GM19023 (cell line): Measurements from ENCODE around the gene ELANE.

Source experiments
- ATAC-seq: cut with Tn5 transposase; IDR thresholded peaks from one replicate; pipeline ENCODE4 v1.9.1; 2021; ENCODE audit warnings: mild to moderate bottlenecking, moderate library complexity; ENCODE audit not compliant: unreplicated experiment

ELANE gene

GRCh38 chr19:858868-859843, 7.1 kb downstream of the ELANE start, which contains the start of gene CFD:
TSS of gene CFD (plus strand) at chr19:859664. CDS start at chr19:859690, 26 bp downstream.
- ATAC-seq, result no peak

- no peak for ATAC-seq
Measured at GRCh38 chr19:861141-861755, 9.1 kb downstream of the ELANE start.

GRCh38 chr19:861756-862580, 9.9 kb downstream of the ELANE start:
- ATAC-seq, result no peak

GRCh38 chr19:862581-863314, 10.6 kb downstream of the ELANE start:
- ATAC-seq, result no peak

- ATAC-seq, result no peak
Measured at GRCh38 chr19:863315-863620, 11.2 kb downstream of the ELANE start.

- ATAC-seq, result no peak
Measured at GRCh38 chr19:866769-867300, 14.7 kb downstream of the ELANE start.

- no peak for ATAC-seq
Measured at GRCh38 chr19:867301-867793, 15.2 kb downstream of the ELANE start.

- ATAC-seq, result no peak
Measured at GRCh38 chr19:867855-868457, 15.9 kb downstream of the ELANE start.

GRCh38 chr19:868458-869244, 16.5 kb downstream of the ELANE start:
- no peak for ATAC-seq

- no peak for ATAC-seq
Measured at GRCh38 chr19:869245-870177, 17.4 kb downstream of the ELANE start.

GRCh38 chr19:870314-870713, 18.2 kb downstream of the ELANE start:
- ATAC-seq, result no peak

- ATAC-seq, result no peak
Measured at GRCh38 chr19:870963-871401, 18.9 kb downstream of the ELANE start.

- ATAC-seq, result no peak
Measured at GRCh38 chr19:871446-872265, 19.6 kb downstream of the ELANE start.

- ATAC-seq, result peak; percentile 42
Measured at GRCh38 chr19:872266-872951, 20.3 kb downstream of the ELANE start.

- ATAC-seq, result no peak
Measured at GRCh38 chr19:873084-873483, 21.0 kb downstream of the ELANE start.

GRCh38 chr19:873561-874041, 21.5 kb downstream of the ELANE start:
- no peak for ATAC-seq
